ENCODE measurements around the gene SEMA6B. TPM values are rescaled to one million over a fixed set of nuclear protein-coding genes. Genes with fewer than 3 reads are reported as not detected.

SEMA6B gene
- total and polyA plus RNA-seq, 2 of the 8 experiments (the other 6 are each of a cell fraction or from before 2014, with no cell fraction given): 31.3 to 54.4 TPM

DNA sequence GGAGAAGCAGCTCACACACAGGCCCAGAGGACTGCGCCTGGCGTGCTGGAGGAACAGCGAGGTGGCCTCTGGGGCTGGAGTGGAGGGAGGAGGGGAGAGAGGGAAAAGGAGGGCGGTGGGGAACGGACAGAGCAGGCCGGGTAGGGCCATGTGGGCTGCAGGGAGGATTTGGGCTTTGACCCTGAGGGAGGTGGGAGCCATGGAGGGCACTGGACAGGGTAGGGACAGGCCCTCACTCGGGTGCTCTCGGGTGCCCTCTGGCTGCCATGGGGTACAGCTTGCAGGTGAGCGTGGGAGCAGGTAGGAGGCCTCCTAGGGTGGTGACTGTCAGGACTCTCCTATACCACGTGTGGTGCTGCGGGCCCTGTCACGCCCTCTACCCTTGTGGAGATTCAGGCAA is 64.0 kb downstream of the SEMA6B start:
- Histone ChIP-seq H3K56ac (replicated peaks; ENCODE audit: insufficient read length, low read depth, low read length) (no peak overlapping the region), H4K5ac (ENCODE audit: insufficient read length, low read depth, low read length) (no peak overlapping the region), H3K27me3 (replicated peaks in 1 of 4; ENCODE audit: control insufficient read depth in 3 of 4, extremely low read depth in 1 of 4, insufficient read depth in 3 of 4, low read length in 3 of 4) (no peaks in the 10 kb centered on the region; a peak in 1 of 7 replicates), H3K36me3 (ENCODE audit: control insufficient read depth in 2 of 4, insufficient read depth in 4 of 4, low read length in 3 of 4) (peaks cover 12 to 69% (median 53%) of the 10 kb centered on the region in 4 experiments), H3K79me2 (ENCODE audit: control insufficient read depth in 1 of 2, insufficient read depth in 2 of 2, low read length in 2 of 2) (0 out of 4 replicates have a peak, but pooled peaks cover 0 to 3% of the 10 kb centered on the region in 2 experiments), H4K8ac (ENCODE audit: extremely low read depth, insufficient read depth, low read length) (no peak overlapping the region), H3K4me1 (replicated peaks in 1 of 4; ENCODE audit: control insufficient read depth in 3 of 4, insufficient read depth in 4 of 4, low read length in 3 of 4) (no peaks in the 10 kb centered on the region), H3K4me3 (ENCODE audit: extremely low read depth in 1 of 4, insufficient read depth in 2 of 4, low read depth in 3 of 4, low read length in 4 of 4) (no peak overlapping the region), H4K91ac (replicated peaks; ENCODE audit: insufficient read length, low read length) (no peak overlapping the region), H2BK12ac (ENCODE audit: low read depth, low read length) (no peak overlapping the region), H2AFZ (ENCODE audit: low read length) (no peak overlapping the region), H2BK20ac (ENCODE audit: low read length) (no peak overlapping the region), H3K9ac (replicated peaks in 1 of 4; ENCODE audit: extremely low read depth in 1 of 4, low read depth in 3 of 4, low read length in 3 of 4) (no peak overlapping the region), H2BK5ac (ENCODE audit: low read depth, low read length) (no peak overlapping the region), H3K27ac (ENCODE audit: low read depth, low read length) (no peak overlapping the region), H3K4me2 (ENCODE audit: insufficient read depth in 1 of 2, low read depth in 2 of 2, low read length in 2 of 2) (no peak overlapping the region), H3K18ac (ENCODE audit: extremely low read depth, low read length) (no peak overlapping the region), H3K23ac (ENCODE audit: insufficient read length) (no peak overlapping the region), H3K23me2 (ENCODE audit: low read depth, low read length) (peaks cover 10% of the 10 kb centered on the region; the same call in 1 of the 2 replicates), H2BK120ac (replicated peaks; ENCODE audit: low read depth, low read length) (no peak overlapping the region), H2AK5ac (ENCODE audit: low read depth, low read length) (no peak overlapping the region), H3K14ac (ENCODE audit: insufficient read length) (no peak overlapping the region), H4K20me1 (replicated peaks in 1 of 2; ENCODE audit: control insufficient read depth in 1 of 2, insufficient read depth in 2 of 2, low read length in 2 of 2) (peaks cover 5 to 17% of the 10 kb centered on the region in 2 experiments), H3K4ac (replicated peaks; ENCODE audit: insufficient read length, low read depth, low read length) (no peak overlapping the region), H3K9me3 (ENCODE audit: insufficient read depth in 2 of 2, low read depth in 1 of 2, low read length in 1 of 2) (no peaks in the 10 kb centered on the region), H3K79me1 (ENCODE audit: low read depth, low read length) (peaks cover 6% of the 10 kb centered on the region), H2BK15ac (ENCODE audit: low read length) (no peak overlapping the region)
- ChIA-PET POLR2A (ENCODE audit: partially characterized antibody) (interaction anchor here (1.4 to 3.8 kb wide), 3 partner anchors 9 to 21 kb away, joined by 4 to 19 read pairs (median 8); no protein-coding TSS in a partner anchor), CTCF (ENCODE audit: partially characterized antibody) (interaction anchor here (0.7 to 2.7 kb wide), 2 partner anchors 9 to 29 kb away, joined by 4 to 13 read pairs; no protein-coding TSS in a partner anchor)
- WGBS, 2 experiments (ENCODE audit: extremely low coverage in 1 of 2, insufficient coverage in 1 of 2, insufficient read length in 1 of 2, insufficient replicate concordance in 2 of 2, low coverage in 1 of 2, low lambda C conversion rate in 2 of 2, missing lambda C conversion rate in 1 of 2): 93% methylated on average over 9 of the region's 12 CpGs; no CpG with 5 or more reads in 1 of the 2 experiments
- DNase-seq (ENCODE audit: low read depth in 1 of 2, low spot score in 2 of 2) (peak in 1 of 2 experiments; percentile 56), FAIRE-seq (no peak)
- TF ChIP-seq, protein P1, sequence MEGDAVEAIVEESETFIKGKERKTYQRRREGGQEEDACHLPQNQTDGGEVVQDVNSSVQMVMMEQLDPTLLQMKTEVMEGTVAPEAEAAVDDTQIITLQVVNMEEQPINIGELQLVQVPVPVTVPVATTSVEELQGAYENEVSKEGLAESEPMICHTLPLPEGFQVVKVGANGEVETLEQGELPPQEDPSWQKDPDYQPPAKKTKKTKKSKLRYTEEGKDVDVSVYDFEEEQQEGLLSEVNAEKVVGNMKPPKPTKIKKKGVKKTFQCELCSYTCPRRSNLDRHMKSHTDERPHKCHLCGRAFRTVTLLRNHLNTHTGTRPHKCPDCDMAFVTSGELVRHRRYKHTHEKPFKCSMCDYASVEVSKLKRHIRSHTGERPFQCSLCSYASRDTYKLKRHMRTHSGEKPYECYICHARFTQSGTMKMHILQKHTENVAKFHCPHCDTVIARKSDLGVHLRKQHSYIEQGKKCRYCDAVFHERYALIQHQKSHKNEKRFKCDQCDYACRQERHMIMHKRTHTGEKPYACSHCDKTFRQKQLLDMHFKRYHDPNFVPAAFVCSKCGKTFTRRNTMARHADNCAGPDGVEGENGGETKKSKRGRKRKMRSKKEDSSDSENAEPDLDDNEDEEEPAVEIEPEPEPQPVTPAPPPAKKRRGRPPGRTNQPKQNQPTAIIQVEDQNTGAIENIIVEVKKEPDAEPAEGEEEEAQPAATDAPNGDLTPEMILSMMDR (IDR thresholded peaks at IDR 0.05; ENCODE audit: control extremely low read depth in 1 of 3, insufficient read depth in 1 of 3, low read depth in 1 of 3, low read length in 3 of 3): peak; percentile 38 to 51 (median 46)
- TF ChIP-seq KDM1A (IDR thresholded peaks at IDR 0.05; ENCODE audit: borderline replicate concordance, low read length) (peak; percentile 25; the same call in 1 of the 2 replicates), SP1 (IDR thresholded peaks at IDR 0.05; ENCODE audit: low read depth, low read length) (no peak)

Measured in H1 (cell line).